HG03469 (cell line): Measurements from ENCODE around the gene CELSR2.
"Not testable (repeated sequence)": the region's sequence is repeated elsewhere in the genome, so short reads cannot be mapped to it uniquely, and the experiment has no call there.

Experiments
- ATAC-seq: cut with Tn5 transposase; IDR thresholded peaks from one replicate; pipeline ENCODE4 v1.9.1; 2021; ENCODE audit warnings: mild to moderate bottlenecking, moderate library complexity, moderate number of reproducible peaks; ENCODE audit not compliant: unreplicated experiment

The CELSR2 gene

DNA sequence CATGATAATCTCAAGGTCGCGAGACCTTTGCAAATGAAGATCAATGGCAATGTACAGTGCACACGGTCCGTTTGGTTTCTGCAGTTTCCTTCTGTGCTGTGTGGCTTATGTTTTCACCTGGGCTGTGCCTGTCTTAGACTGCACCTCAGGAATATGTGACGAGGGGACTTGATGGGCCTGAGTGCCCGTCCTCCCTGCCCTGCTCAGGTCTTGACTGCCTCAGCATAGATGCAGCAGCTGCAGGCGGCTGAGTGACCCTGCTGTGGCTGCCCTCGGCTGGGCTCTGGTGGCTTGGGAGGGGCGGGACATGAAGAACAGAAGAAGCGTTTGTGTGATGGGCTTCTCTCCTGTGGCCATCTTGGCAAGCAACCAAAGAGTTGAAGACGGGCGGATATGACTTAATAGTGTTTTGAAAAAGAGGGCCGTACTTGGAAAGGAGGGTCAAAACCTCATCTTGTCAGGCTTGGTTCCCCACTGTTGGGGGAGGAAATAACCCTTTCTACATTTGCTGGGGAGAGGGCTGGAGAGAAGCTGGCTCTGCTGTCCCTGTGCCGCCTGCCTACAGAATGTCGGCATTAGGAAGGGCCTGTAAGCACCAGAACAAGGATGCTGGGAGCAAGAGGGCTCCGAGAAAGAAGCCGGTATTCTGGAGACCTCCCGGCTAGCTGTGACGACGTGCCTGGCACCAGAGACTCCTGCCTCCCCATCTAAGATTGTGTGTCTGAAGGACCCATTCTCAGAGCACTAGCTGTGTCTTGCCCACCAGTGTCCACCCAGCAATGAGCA, 50.4 kb downstream of the CELSR2 start:
- no peak for ATAC-seq

GRCh38 chr1:109300650-109301151, 51.4 kb downstream of the CELSR2 start:
- no peak for ATAC-seq

DNA sequence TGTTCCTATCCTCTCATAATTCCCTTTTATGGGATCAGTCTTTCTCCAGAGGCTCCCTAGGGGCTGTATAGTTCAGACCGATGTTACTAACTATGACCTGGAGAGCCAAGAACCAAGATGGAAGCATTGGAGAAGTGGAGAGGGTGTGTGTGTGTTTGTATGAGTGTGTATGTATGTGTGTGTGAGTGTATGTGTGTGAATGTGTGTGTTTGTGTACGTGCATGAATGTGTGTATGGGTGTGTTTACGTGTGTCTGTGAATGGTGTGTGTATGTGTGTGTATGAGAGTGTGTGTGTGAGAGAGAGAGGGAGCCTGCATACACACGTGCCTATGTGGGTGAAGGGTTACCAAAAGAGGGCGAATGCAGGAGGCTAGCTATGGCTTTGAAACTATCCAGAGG, 52.5 kb downstream of the CELSR2 start:
- no peak for ATAC-seq

DNA sequence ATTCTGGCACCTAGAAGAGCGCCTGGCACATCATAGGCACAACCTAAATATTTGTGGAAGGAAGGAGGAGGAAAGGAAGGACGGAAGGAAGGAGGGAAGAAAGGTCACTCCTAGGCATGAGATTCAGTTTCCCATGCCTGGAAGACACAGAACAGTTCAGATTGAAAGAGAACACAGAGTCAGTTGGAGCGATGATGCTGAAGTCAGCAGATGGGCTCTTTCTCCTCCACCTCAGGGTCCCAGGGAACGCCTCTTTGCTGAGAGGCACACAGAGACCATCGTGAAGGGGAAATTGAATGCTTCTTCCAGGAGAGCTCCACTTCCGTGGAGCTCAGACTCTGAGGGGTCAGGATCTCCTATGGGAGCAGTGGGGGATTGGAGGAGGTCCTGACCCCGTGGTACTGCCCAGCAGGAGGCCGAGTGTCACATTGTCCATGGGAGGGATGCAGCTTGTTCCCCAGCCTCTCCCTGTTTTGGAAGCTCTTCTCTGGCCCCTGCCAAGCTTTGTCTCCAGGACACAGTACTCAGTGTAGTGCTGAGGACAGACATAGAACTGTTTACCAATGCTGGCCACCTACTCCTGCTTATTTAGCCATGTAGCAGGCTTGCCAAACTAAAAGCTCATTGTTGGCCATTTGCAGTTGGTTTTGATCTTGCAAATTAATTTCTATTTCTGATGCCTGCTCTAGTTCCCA, 55.0 kb downstream of the CELSR2 start:
- ATAC-seq: no peak

DNA sequence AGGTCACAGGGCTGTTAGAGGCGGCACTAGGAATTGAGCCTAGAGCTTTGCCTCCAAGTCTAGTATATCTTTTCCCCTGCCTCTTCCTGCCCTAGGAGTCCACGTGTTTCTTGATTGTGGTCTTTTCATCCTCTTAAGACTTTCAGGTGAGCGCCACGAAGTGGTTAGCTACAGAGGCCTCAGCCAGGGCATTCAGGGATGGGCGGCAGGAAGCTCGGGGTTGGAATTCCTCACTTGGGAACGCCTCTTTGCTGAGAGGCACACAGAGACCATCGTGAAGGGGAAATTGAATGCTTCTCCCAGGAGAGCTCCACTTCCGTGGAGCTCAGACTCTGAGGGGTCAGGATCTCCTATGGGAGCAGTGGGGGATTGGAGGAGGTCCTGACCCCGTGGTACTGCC, 56.7 kb downstream of the CELSR2 start:
- not testable (repeated sequence) for ATAC-seq

- ATAC-seq: no peak
Measured at GRCh38 chr1:109306832-109307273, 57.5 kb downstream of the CELSR2 start, which contains the start of gene MYBPHL. Gene MYBPHL, minus strand, starts transcription at chr1:109307011. Its CDS starts 20 bp downstream, at chr1:109306991.

DNA sequence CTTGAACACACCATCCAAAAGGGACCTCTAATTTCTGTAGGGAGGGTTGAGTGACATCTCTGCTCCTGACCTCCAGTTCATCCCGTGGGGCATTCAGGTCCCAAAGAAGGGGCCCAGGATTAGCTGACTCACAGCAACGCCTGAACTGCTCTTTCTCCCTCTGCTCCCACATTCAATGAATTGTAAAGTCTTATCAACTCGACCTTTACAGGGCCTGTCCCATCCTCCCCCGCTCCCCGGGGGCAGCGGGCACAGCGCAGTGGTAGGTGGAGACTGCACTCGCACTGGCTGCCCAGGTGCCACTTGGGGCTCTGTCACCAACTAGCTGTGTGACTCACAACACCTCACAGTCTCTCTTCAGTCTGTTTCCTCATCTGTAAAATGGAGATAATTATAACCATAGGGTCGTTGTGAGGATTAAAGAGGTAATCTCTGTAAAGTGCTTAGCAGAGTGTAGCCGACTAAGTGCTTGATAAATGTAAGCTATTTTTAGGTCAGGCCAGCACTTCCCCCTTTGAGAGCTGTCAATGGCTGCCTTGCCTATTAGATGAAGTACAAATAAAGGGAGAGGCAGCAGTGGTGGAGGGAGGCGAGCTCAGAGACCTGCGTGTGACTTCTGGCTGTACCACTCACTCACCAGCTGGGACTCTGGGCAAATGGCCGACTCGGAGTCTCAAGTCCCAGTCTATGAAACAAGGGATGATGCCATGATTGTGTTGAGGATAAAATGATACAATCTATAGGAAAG, 58.1 kb downstream of the CELSR2 start:
- ATAC-seq: no peak

- no peak for ATAC-seq
Measured at GRCh38 chr1:109309347-109309746, 60.0 kb downstream of the CELSR2 start.

DNA sequence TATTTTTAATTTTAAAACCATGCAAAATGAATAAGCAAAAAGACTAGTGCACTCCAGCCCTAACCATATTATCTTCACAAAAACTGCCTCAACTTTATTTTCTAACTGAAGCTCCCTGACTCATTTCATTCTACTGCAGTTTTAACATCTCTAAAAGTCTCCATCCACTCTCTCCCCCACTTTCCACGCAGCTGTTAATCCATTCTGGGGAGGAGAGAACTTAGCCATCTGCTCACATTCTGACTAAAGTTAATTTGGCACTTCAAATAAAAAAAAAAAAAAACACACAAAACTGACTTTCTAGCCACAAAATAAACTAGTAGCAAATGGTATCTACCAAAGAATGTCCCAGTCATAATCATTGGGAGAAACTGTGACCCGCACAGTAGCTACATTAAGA, 62.9 kb downstream of the CELSR2 start:
- no peak for ATAC-seq

- no peak for ATAC-seq
Measured at GRCh38 chr1:109312978-109313775, 63.8 kb downstream of the CELSR2 start.

- ATAC-seq: no peak
Measured at GRCh38 chr1:109314795-109315194, 65.5 kb downstream of the CELSR2 start.

- ATAC-seq: no peak
Measured at GRCh38 chr1:109315288-109315687, 65.9 kb downstream of the CELSR2 start.

GRCh38 chr1:109316506-109316905, 67.2 kb downstream of the CELSR2 start:
- ATAC-seq: no peak

DNA sequence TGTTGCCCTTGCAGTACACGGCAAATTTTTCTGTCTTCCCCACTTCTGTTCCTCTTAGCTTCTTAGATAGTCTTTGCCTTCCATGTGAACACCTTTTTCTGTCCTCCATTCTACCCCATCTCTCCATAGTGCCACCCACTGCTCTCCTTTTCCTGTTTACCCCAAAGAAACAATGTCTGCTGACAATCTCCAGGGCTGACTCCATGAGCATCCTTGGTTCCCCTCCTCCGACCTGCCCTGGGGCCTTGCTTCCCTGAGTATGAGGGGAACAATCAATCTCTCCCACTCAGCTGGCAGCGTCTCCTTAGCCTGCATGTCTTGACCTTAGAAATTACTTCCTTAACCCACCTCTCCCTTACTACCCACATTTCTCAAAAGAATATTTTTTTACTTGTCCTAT, 69.8 kb downstream of the CELSR2 start:
- ATAC-seq: no peak

DNA sequence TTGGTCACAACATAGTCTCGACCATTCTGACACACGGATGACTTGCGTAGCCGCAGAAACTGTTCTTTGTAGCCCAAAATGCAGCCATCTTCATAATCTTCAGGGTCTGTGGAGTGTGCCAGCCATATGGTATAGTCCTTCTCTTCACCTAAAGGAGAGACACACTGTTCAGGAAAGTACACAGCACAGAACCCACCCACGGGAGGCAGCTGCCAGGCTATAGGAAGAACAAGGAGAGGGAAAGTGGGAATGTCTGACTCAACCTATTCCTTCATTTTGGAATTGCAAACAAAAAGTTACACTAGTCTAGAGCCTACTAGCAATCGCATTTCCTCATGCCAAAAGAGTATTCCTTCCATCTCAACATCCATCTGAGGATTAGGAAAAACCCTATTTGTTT, 73.6 kb downstream of the CELSR2 start:
- ATAC-seq: no peak
